Measurements from ENCODE around the gene DAGLA.

DAGLA gene

GRCh38 chr11:61769946-61770683, 89.9 kb downstream of the DAGLA start:
- Mint-ChIP-seq H3K4me3 (no peak overlapping the region), H3K27me3 (no peaks in the 10 kb centered on the region), H3K27ac (no peak overlapping the region), H3K36me3 (ENCODE audit: low read depth) (no peaks in the 10 kb centered on the region), H3K4me1 (ENCODE audit: low read depth) (no peaks in the 10 kb centered on the region), H3K9me3 (no peaks in the 10 kb centered on the region)

- Mint-ChIP-seq H3K9me3 (no peaks in the 10 kb centered on the region), H3K4me1 (ENCODE audit: low read depth) (no peaks in the 10 kb centered on the region), H3K4me3 (no peak overlapping the region), H3K27me3 (peaks cover 1% of the 10 kb centered on the region), H3K27ac (no peak overlapping the region), H3K36me3 (ENCODE audit: low read depth) (no peaks in the 10 kb centered on the region)
Measured at GRCh38 chr11:61771195-61771894, 91.2 kb downstream of the DAGLA start.

GRCh38 chr11:61771985-61772455, 91.8 kb downstream of the DAGLA start:
- Mint-ChIP-seq H3K9me3 (no peaks in the 10 kb centered on the region), H3K4me3 (no peak overlapping the region), H3K27ac (no peak overlapping the region), H3K36me3 (ENCODE audit: low read depth) (no peaks in the 10 kb centered on the region), H3K27me3 (peaks cover 4% of the 10 kb centered on the region), H3K4me1 (ENCODE audit: low read depth) (peaks cover 3% of the 10 kb centered on the region)

- Mint-ChIP-seq H3K4me1 (ENCODE audit: low read depth) (peaks cover 6% of the 10 kb centered on the region), H3K36me3 (ENCODE audit: low read depth) (no peaks in the 10 kb centered on the region), H3K27ac (no peak overlapping the region), H3K9me3 (no peaks in the 10 kb centered on the region), H3K27me3 (peaks cover 10% of the 10 kb centered on the region), H3K4me3 (no peak overlapping the region)
Measured at GRCh38 chr11:61773356-61773755, 93.2 kb downstream of the DAGLA start.

GRCh38 chr11:61773809-61774208, 93.6 kb downstream of the DAGLA start:
- Mint-ChIP-seq H3K4me1 (ENCODE audit: low read depth) (peaks cover 6% of the 10 kb centered on the region), H3K27me3 (peaks cover 10% of the 10 kb centered on the region), H3K36me3 (ENCODE audit: low read depth) (no peaks in the 10 kb centered on the region), H3K27ac (no peak overlapping the region), H3K4me3 (no peak overlapping the region), H3K9me3 (no peaks in the 10 kb centered on the region)

- Mint-ChIP-seq H3K9me3 (no peaks in the 10 kb centered on the region), H3K4me3 (no peak overlapping the region), H3K27ac (no peak overlapping the region), H3K27me3 (peaks cover 10% of the 10 kb centered on the region), H3K4me1 (ENCODE audit: low read depth) (peaks cover 6% of the 10 kb centered on the region), H3K36me3 (ENCODE audit: low read depth) (no peaks in the 10 kb centered on the region)
Measured at GRCh38 chr11:61774411-61774810, 94.2 kb downstream of the DAGLA start.

- Mint-ChIP-seq H3K4me3 (no peak overlapping the region), H3K27ac (no peak overlapping the region), H3K9me3 (no peaks in the 10 kb centered on the region), H3K27me3 (peaks cover 10% of the 10 kb centered on the region), H3K4me1 (ENCODE audit: low read depth) (peaks cover 6% of the 10 kb centered on the region), H3K36me3 (ENCODE audit: low read depth) (no peaks in the 10 kb centered on the region)
Measured at GRCh38 chr11:61775106-61775505, 94.9 kb downstream of the DAGLA start.

GRCh38 chr11:61775606-61776554, 95.7 kb downstream of the DAGLA start:
- no peaks in the 10 kb centered on the region for H3K36me3 Mint-ChIP-seq (ENCODE audit: low read depth)
- peaks cover 10% of the 10 kb centered on the region for H3K27me3 Mint-ChIP-seq
- no peak overlapping the region for H3K4me3 Mint-ChIP-seq
- H3K4me1 Mint-ChIP-seq (ENCODE audit: low read depth): peaks cover 6% of the 10 kb centered on the region
- H3K9me3 Mint-ChIP-seq: no peaks in the 10 kb centered on the region
- no peak overlapping the region for H3K27ac Mint-ChIP-seq

- H3K27ac Mint-ChIP-seq: no peak overlapping the region
Measured at GRCh38 chr11:61776561-61777075, 96.4 kb downstream of the DAGLA start.

GRCh38 chr11:61777234-61778090, 97.3 kb downstream of the DAGLA start:
- Mint-ChIP-seq H3K4me3 (no peak overlapping the region), H3K4me1 (ENCODE audit: low read depth) (peaks cover 6% of the 10 kb centered on the region), H3K27me3 (peaks cover 10% of the 10 kb centered on the region), H3K9me3 (no peaks in the 10 kb centered on the region), H3K27ac (no peak overlapping the region), H3K36me3 (ENCODE audit: low read depth) (no peaks in the 10 kb centered on the region)

More at GRCh38 chr11:61776561-61777075, 96.4 kb downstream of the DAGLA start:
- Mint-ChIP-seq H3K4me1 (ENCODE audit: low read depth) (peaks cover 6% of the 10 kb centered on the region), H3K36me3 (ENCODE audit: low read depth) (no peaks in the 10 kb centered on the region), H3K27me3 (peaks cover 10% of the 10 kb centered on the region), H3K4me3 (no peak overlapping the region), H3K9me3 (no peaks in the 10 kb centered on the region)

GRCh38 chr11:61778357-61778886, 98.2 kb downstream of the DAGLA start:
- Mint-ChIP-seq H3K9me3 (no peaks in the 10 kb centered on the region), H3K4me3 (no peak overlapping the region), H3K4me1 (ENCODE audit: low read depth) (peaks cover 6% of the 10 kb centered on the region), H3K36me3 (ENCODE audit: low read depth) (no peaks in the 10 kb centered on the region), H3K27ac (no peak overlapping the region), H3K27me3 (peaks cover 10% of the 10 kb centered on the region)

GRCh38 chr11:61778920-61779650, 98.9 kb downstream of the DAGLA start:
- Mint-ChIP-seq H3K9me3 (no peaks in the 10 kb centered on the region), H3K4me3 (no peak overlapping the region), H3K4me1 (ENCODE audit: low read depth) (peaks cover 6% of the 10 kb centered on the region), H3K36me3 (ENCODE audit: low read depth) (no peaks in the 10 kb centered on the region), H3K27me3 (peaks cover 10% of the 10 kb centered on the region), H3K27ac (no peak overlapping the region)
